Activated CD4-positive, CD25-positive, alpha-beta regulatory T cell treated with anti-CD3 and anti-CD28 coated beads, Interleukin-2, amount 50 U/mL, for 24 hours (primary cell): ENCODE measurements around the gene LSAMP.

Experiments used
- ATAC-seq, 2 donors: fragments of 150-1000 bp; cut with Tn5 transposase; one replicate each; pipeline ENCODE4 v1.10.0; 2021; ENCODE audit warnings: mild to moderate bottlenecking in 1 of 2, moderate library complexity in 1 of 2

The LSAMP gene

GRCh38 chr3:115930168-115930567 is 515.1 kb downstream of the LSAMP start:
- ATAC-seq = no peak

GRCh38 chr3:115928376-115928775 is 516.9 kb downstream of the LSAMP start:
- ATAC-seq = no peak

DNA sequence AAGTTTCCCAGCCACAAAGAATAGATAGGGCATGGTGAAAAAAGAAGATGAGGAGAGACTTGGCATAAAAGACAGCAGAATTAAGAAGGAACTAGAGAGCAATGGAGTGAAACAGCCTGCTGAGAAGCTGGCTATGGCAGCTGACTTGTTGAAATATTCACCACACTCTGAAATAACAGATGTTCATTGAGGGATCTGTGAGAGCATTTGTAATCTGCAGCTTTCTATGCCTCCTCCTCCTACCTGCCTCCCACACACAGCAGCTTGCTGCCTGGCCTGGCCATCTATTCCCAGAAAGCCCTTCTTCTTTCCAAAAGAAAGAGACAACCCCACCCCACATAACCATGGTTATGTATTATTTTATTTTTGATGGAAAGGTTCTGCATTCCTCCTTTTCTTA is 518.1 kb downstream of the LSAMP start:
- ATAC-seq = no peak

DNA sequence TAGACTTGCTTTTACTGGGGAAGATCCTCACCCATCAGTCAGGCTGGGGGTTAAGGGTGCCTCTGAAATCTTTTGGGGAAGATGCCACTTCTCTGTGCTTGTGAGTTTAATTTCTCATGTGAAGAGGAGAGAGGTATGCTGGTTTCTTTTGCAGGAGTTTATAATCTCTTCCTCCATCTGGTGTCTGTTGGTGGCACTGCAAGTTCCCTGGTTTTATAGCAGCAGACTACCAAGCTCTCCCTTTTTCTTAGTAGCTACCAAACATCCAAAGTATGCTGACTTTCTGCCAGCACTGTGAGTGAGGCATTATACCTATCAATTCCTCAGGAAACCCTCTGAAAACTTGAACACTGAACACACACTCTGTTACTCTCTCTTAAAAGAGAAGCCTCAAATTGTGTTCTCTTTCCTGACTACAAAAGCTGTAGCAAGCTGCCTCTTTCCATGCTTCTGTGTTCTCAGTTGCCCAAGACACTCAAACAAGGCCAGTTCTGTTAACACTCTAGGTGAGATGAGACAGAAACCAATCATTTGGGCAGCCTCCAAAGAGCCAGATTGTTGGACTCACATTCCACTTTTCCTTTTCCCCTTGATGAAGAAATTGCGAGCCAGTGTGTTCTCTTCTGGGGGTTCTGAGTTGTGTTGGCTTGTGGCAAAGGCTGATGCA is 522.5 kb downstream of the LSAMP start:
- ATAC-seq = no peak

DNA sequence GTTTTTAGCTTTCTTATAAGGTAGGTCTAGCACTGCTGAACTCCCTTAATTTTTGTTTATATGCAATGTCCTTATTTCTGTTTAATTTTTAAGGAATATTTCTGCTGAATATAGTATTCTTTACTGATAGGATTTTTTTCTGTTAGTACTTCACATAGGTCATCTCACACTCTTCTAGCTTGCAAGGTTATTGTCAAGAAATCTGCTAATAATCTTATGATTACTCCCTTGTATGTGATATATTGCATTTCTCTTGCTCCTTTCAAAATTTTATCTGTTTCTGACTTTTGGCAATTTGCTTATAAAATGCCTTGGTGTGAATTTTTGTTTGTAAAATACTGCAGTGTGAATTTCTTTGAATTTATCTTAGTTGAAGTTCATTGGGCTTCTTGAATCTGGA is 523.6 kb downstream of the LSAMP start:
- no peak for ATAC-seq

GRCh38 chr3:115918900-115919299 is 526.4 kb downstream of the LSAMP start:
- ATAC-seq = no peak

- no peak for ATAC-seq
Observed at GRCh38 chr3:115916866-115917265, 528.4 kb downstream of the LSAMP start.

- ATAC-seq = no peak
Observed at GRCh38 chr3:115915061-115915460, 530.2 kb downstream of the LSAMP start.

- ATAC-seq = no peak
Observed at GRCh38 chr3:115913069-115913686, 532.1 kb downstream of the LSAMP start.

DNA sequence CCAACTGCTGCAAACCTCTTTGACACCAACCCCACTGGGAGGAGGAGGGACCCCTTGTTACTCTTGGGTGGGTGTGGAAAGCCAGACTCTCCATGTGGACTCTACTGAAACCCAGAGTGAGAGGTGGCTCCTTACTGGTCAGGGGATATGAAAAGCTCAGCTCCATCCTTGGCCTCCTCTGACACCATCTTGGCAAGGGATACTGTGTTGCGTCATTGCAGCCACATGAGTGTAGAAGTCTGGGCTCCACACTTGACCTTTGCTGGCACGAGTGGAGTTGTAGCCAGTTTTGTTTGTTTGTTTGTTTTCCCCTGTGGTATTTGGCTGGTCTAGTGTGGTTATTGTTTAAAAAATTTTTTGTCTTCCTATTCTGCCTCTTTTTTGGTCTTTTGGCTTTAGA is 532.9 kb downstream of the LSAMP start:
- no peak for ATAC-seq

DNA sequence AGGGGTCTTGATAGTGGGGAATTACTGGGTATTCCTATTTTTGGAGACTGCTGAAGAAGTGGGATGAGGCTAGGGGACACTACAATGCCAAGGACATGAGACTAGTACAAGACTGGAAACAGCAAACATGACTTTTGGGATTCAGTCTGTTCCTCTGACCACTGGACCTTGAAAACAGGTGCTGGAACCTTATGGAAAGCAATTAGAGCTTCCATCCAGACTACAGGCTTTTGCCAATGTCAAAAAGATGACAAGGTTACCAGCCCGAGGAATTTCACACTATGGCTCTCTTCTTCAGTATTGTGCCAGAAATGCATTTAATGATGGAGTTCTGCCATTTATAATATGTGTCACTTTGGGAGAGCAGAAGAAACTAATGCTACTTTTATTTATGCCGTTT is 539.4 kb downstream of the LSAMP start:
- ATAC-seq = no peak

- ATAC-seq = no peak
Observed at GRCh38 chr3:115903843-115904242, 541.4 kb downstream of the LSAMP start.

GRCh38 chr3:115901008-115901407 is 544.3 kb downstream of the LSAMP start:
- ATAC-seq = no peak

DNA sequence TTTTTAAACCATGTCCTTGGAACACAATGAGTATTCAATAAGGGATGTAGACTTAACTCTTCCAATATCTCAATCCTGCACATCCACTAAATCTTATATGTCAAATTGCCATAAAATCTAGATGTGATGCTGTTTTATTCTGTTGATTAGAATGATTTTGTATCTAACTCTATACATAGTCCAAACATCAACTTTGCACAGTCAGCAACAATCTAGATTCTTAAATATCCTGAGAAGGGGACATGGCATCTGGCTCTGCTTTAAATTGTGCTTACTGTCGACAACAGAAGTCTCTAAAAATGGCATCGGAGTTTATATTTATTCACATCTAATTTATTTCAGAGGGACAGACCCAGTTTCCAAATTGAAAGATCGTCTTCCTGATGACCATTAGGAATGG is 545.8 kb downstream of the LSAMP start:
- no peak for ATAC-seq

DNA sequence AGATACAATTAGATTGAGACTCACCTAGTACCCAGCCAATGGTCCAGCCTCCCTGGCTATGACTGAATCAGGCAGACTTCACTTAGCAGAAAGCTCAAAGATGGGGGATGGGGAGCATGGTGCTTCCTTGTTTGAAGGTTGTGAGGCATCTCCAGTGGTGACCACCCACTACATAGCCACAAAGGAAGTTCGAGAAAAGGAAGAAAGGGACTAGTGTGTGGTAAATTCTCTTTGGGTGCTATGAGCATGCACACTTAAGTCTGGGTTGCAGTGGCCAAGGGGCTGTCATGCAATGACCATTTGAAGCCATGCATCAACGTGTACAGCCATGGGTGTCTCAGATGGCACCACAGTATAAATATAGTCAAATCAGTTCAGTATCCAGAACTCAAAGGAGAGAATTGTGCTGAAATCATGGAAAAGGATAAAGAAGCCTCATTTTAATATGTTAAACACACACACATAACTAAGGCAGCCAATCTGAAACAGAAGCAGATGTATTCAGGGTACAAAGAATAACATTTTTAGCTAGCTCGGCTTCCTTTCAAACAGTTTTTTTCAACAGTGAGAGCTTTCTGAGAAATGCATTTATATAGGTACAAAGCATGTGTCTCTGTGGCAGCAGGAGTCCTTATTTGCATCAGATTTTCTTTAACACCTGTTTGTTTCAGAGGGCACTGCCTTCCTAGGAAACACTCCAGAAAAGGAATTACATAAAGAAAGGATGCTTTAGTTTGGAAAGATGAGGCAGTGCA is 546.5 kb downstream of the LSAMP start:
- ATAC-seq = no peak

DNA sequence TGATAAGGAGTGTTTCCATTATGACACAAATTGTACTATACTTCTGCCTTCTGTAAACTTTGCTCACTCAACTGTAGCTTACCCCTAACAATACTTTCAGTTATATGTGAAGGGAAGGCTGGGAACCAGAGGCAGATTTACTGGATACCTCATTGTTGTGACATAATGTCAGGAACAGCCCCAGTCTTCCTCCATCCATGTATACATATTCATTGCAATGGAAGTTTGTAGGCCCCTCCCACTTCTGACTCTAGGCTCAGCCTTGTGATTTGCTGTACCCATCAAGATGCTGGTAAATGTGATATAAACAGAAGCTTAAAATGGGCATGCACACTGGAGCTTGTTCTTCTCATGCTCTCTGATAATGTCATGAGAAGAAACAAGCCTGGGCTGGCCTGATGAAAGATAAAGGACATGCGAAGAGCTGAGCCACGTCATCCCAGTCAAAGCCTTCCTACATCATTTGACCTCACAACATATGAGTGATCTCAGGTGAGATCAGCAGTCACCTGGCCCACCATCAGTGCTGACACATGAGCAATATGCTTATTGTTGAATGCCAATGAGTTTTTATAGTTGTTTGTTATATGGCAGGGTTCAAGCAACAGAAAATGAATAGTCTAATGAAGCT is 554.2 kb downstream of the LSAMP start:
- no peak for ATAC-seq

DNA sequence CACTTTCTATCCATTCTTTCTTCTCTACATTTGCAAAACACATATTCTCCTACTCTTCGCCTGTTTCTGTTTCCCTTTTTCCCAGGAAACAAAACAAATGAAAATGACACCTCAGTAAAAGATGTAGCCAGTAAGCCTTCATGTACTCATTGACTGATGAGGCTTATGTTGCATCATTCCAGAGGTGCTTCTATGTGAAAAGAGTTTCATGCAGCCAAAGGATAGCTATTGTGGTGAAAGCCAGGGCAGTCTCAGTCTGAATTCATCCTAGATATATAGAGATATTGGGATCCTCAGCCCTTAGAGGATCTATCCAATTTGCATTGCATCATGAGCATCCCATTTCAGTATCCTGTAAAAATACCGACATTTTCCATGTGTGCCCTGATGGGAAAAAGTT is 554.7 kb downstream of the LSAMP start:
- ATAC-seq = no peak

GRCh38 chr3:115885621-115886020 is 559.7 kb downstream of the LSAMP start:
- no peak for ATAC-seq

- ATAC-seq = no peak
Observed at GRCh38 chr3:115877615-115877899, 567.7 kb downstream of the LSAMP start.

DNA sequence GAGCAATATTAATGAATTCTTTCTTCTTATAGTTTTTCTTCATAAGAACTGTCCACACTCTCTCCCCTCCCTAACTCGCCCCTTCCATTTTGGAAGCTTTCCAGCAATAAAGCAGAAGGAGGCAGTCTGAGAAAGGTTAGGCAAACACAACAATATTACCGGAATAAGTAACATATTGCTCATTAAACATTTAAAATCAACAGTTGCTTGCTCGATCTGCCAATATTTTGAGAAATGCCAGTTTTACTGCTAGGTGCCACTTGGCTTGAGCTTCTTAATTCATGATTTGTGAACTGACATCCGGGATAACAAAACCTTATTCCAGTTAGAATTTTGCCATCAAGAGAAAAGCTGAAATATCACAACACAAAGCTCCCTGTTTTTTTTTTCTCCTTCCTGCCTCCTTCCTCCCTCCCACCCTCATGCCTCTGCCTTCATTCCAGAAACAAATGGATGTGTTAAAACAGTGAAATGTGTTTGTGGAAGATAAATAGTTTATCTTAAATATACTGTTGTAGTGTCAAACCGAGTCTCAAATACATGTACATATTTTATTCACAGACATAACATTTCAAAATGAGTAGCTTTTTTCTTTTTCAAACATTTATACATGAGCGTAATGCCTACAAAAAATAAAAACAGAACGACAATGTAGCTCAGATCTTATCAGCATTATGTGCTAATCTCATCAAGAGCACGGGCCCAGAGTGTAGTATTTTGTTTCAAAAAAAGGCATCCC is 568.2 kb downstream of the LSAMP start:
- ATAC-seq = no peak

DNA sequence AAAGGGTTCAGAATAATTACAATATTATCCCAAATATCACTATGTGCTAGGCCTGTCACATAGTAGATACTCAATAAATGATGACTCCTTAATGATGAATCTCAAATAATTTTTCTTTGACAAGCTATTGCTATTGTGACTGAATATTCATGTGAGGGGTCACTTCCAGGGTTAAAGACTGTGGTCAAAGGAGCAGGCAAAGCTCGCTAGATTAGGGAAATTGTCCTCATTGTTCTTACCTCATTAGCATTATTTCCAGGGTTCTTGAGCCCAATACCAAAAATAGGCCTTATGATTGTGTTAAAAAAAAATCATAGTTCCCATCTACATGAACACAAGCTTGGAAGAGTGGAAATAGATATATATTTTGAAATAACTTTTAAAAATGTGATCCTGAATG is 569.8 kb downstream of the LSAMP start:
- no peak for ATAC-seq

DNA sequence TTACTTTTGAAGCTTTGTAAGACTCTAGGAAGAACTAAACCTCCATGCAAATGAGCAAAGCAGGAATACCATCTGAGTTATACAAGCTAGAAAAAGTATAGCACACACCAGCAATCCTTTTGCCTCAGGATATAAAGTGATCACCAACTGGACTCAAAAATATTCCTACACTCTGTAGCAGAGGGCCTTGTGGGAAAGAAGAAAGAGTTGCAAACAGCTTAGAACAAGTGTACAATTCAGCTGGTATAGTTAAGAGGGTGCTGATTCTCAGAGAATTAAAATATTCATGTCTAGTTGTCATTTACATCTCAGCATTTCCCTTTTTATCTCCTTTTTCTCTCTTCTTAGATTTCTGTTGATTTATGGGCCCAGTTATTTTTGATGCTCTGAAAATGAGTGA is 573.6 kb downstream of the LSAMP start:
- ATAC-seq = no peak

GRCh38 chr3:115864911-115865310 is 580.4 kb downstream of the LSAMP start:
- no peak for ATAC-seq
